ENCODE data around the gene CDC42EP1.
"Not testable (repeated sequence)": the region's sequence is repeated elsewhere in the genome, so short reads cannot be mapped to it uniquely, and the experiment has no call there.

The CDC42EP1 gene

DNA sequence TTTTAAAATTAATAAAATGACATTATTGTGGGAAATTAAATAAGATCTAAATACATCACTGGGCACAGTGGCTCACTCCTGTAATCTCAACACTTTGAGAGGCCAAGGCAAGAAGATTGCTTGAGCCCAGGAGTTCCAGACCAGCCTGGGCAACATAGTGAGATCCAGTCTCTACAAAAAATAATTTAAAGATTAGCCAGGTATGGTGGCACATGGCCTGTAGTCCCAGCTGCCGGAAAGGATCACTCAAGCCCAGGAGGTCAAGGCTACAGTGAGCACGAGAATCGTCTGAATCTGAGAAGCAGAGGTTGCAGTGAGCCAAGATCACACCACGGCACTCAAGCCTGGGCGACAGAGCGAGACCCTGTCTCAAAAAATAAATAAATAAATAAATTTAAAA, 25.1 kb upstream of the CDC42EP1 start:
- no peak for DNase-seq

DNA sequence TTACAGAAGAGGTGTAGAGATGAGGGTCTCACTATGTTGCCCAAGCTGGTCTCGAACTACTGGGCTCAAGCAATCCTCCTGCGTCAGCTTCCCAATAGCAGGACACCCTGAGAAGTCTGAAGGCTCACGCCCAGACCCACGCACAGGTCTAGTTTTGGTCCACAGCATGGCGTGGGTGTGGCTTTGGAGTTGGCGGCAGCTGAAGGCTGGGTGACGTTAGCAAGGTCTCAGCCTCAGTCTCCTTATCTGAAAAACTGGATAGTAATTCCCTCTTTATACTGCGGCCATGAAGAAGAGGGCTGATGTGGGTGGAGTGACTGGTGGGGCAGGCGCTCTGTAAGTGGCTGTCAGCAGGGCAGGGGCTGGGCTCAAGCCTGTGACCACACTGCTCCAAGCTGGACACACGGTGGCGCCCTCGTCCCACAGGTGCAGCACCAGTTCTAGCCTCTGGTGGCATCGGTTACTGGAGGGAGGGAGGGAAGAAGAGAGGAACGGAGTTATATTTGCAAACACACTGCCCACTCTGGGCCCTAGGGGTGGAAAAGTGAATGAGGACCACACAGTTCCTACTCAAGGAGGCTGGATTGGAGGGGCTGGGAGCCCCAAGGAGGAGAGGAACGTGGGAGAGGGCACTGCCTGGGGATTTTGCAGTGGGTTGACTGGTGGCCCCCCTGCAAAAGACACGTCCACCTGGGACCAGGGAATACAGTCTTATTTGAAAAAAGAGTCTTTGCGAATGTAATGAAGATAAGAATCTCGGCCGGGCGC, 21.5 kb upstream of the CDC42EP1 start:
- DNase-seq, result peak; percentile 65 to 83 (median 69)

DNA sequence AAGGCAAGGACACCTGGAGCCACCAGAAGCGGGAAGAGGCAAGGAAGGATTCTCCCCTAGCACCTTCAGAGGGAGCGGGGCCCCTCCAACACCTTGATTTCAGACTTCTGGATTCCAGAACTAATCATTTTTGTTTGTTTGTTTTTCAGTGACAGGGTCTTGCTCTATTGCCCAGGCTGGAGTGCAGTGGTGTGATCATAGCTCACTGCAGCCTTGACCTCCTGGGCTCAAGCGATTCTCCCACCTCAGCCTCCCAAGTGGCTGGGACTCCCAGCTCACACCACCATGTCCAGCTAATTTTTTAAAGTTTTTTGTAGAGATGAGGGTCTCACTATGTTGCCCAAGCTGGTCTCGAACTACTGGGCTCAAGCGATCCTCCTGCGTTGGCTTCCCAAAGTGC, 20.5 kb upstream of the CDC42EP1 start:
- DNase-seq, result not testable (repeated sequence)

DNA sequence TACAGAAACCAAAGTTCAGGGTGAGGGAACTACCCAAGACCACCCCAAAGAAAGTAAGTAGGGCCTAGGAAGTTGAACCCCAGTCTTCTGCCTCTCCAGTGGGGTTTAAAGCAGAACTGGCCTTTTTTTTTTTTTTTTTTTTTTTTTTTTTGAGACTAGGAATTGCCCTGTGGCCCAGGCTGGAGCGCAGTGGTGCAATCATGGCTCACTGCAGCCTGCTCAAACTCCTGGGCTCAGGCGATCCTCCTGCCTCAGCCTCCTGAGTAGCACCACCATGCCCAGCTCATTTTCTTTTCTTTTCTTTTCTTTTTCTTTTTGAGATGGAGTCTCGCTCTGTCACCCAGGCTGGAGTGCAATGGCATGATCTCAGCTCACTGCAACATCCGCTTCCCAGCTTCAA, 17.9 kb upstream of the CDC42EP1 start:
- not testable (repeated sequence) for DNase-seq

DNA sequence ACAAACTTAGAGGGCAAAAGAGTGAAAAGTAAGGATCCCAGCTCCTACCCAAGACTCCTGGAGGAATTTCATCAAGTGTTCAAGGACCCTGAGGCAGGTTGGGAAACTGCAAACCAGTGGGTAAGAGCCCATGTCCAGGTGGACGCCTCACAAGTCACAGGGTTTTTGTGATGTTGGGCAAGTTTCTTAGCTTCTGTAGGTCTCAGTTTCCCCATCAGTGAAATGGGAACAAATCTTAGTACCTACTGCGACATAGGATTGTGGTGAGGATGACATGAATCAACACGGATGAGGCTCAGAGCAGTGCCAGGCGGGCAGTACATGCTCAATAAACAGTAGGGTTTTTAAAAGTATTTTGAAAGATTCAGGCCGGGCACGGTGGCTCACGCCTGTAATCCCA, 17.3 kb upstream of the CDC42EP1 start:
- no peak for DNase-seq

DNA sequence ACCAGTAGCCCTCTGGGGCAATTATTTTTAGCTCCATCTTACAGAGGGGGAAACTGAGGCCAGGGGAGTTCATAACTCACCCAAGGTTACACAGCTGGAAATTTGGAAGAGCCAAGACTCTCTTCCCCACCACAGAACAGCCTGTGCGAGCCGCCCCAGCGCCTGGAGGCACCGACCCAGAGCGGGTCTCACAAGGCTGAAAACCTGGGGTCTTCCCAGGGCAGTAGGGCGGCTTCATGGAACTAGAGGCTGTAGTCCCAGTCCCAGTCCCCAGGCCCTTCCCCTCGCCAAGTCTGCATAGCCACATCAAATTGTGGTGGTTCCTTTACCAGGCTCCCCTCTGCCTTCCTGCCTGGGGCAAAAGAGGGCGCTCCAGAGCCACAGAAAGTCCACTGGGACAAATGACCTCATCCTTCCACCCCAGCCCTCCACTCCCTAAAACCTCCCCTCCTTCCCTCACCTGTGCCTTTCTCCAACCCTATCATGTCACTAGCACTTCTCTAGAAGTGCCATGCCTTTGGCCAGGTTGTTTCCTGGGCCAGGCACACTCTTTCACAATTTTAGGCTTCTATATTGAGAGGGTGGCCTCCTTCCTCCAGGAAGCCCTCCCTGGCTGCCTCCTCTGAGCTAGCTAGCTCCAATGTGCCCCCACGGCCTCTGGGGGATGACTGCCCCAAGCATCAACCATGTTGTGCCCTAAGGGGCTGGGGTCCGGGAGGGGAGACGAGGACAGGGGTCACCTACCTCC, 15.2 kb upstream of the CDC42EP1 start:
- no peak for DNase-seq

DNA sequence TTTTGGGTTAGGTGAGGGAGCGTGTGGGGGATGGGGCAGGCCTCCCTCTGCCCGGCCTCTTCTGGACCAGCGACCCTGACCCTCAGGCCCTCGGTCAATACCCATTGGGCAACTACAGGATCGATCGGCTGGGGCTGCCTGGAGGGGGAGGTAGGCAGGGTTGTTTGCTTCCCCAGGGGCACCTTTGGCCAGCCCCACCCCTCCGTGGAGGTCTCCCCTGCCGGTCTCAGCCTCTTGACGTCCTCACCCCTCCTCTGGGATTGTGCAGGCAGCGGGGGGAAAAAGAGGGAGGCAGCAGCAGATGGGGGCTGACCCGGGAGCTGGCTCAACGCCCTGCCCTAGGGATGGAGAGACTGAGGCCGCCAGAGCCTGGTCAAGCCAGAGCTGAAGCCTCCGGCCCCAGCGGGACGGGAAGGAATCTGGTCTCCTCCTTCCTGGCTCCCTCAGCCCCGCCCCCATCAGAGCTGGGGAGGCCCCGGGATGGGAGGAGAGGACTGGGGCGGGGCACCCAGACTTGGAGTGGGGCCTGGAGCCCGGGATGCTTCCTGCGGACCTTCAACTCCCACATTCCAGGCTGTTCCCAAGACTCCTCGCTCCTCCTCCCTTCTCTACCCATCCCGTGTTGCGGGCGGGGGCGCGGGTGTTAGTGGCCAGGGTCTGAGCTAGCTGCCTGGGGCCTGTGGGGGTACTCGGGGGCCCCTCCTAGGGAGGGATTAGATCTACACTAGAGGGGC, 14.4 kb upstream of the CDC42EP1 start:
- DNase-seq, result no peak

DNA sequence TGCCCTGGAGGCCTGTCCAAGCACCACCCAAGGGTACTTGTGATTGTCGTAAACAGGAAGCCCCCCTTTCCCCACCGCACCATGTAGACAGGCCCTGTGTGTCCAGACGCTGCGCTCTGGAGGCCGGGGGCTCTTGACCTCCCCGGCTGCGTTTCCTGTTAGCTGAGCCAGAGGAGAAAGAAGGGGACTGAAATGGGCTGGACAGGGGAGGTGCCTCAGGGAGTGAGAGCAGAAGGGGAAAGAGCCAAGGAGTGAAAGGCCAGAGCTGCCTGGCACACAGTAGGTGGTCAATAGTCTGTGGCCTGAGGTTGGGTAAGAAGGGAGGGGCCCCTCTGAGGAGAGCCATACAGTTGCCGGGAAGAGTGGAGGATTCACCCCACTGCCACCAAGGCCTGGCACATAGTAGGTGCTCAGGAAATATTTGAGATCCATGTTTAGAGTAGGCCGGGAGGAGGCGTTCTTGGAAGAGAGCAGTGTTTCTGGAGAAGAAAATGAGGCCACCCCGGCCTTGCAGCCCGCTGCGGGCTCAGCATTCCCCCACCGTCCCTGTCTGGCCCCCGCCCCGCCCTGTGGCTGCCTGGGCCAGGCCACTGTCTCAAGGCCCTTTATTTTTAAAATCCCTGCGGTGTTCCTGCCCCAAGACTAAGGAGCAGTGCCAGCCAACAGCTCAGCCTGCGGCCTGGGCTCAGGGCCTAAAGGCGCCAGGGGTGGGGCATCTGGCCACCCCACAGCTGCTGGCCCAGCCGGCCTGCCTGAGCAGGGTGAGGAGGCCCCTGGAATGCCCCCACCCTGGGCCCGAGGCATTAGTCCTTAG, 13.6 kb upstream of the CDC42EP1 start:
- DNase-seq, result no peak

DNA sequence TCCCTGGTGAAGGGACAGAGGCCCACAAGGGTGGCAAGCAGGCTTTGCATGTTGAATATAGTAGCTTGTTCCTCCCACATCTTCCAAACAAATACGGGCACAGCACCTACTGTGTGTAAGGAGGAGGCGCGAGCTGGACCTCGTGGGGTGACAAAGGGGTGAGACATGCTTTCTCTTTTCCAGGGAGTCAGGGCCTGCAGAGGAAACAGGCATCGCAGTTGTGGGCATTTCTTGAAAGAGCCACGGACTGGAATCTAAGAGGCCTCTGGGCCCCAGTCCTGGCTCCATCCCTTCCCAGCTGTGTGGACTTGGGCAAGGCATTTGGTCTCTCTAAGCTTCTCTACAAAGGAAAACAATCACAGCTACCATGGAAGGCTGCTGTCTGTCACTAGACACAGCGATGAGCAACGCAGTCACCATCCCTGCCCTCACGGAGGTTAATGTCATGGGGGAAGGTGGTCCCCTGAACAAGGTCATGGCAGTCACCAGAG, 13.0 kb upstream of the CDC42EP1 start:
- DNase-seq, result no peak

DNA sequence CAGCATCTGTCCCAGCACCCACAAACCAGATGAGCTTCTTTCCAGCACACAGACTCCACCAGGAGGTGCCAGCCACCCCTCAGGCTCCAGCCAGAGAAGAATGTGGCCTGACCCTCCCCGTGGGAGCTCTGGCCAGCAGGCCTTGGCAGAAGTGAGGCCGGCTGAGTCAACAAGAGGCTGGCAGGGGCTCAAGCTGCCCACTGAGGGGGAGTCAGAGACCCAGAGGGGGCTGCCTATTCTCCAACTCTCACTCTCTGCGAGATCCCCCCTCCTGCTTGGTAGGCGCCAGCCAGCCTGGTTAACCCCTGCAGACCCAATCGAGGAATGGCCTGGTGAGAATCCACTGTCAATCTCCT, 10.6 kb upstream of the CDC42EP1 start:
- DNase-seq, result no peak

DNA sequence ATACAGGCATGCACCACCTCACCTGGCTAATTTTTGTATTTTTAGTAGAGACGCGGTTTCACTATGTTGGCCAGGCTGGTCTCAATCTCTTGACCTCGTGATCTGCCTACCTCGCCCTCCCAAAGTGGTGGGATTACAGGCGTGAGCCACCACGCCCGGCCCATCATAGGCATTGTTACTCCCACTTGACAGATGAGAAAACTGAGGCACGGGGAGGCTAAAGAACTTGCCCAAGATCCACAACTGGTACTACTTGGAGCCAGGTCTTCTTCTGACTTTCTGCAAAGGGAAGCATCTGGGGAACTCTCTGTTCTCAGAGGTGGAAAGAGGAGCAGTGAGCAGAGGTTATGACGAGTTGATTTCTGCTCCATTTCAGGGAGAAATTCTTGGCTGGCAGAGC, 9.4 kb upstream of the CDC42EP1 start:
- not testable (repeated sequence) for DNase-seq

DNA sequence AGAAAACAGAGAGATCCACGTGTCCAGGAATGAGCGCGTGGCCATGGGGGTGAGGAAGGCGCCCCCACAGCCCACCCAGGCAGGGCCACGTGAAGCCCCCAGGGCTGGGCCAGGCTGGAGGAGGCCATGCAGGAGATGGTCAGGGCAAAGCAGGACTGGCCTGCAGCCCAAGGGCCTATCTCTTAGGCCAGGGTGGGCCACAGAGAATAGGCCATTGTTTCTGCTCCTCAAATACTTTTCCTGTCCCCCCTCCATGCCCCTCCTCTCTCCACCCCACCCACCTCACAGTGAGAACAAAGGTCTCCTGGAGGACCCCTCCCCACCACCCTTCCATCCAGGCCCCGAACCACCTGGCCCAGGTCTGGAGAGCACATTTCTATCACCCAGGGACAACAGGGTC, 8.3 kb upstream of the CDC42EP1 start:
- no peak for DNase-seq

DNA sequence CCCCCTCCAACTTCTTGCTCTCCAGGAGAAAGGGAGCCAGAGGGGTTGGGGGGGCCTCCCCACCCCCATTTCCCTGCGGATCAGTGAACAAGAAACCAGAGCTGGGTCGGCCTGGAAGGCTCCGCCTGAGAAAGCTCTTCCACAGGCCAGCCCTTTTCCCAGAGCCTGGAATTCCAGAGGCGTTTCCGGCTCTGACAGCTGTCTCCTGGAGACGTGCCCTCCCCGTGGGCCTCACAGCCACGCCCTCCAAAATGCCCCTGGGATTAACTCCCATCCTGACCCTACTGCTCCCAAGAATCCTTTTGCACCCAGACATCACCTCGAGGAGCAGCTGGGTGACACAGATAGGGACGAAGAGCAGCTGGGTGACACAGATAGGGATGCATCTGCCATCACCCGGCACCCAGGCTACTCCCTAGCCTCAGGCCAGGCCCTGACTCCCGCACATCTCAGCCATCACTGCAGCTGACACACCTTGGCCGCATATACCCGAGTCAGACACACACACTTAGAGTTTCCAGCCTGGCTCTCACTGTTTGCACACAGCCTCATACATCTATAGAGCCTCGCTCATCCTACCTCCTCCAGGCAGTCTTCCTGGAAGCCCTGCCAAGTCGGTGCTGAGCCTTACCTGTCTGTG, 7.6 kb upstream of the CDC42EP1 start:
- DNase-seq, result no peak

DNA sequence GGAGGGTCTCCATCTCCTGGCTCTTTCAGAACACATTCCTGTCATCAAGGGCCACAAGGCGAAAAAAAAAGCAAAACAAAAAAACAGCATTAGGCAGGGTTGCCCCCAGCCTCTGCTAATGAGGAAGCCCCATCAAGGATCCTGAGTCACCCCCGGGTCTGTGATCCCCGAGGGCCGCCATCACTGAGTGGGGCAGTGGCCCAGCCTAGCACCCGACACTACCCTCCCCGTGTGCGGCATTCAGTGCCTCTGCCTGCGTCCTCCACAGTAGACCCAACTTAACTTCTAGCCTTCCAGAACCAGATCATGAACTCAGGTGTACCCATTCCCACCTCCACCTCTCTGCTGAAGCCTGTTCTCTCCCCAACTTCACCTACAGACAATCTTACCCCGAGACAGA, 6.6 kb upstream of the CDC42EP1 start:
- no peak for DNase-seq

DNA sequence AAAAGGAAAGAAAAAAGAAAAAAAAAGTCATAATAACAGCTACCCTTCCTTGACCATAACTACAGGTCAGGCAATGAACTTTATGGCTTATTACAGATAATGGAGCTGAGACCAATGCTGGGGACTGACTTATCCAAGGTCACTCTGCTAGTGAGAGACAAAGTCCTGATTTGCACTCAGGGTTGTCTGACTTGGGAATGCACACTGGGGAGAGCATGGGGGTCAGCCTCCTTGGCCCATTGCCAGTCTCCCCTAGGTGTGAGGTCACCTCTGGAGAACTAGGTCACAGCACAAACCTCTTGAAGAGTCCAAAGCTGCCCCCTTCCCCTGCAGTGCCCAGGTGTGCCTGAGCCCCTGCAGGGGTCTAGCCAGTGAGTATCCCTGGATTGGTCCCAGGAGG, 5.3 kb upstream of the CDC42EP1 start:
- DNase-seq, result no peak

DNA sequence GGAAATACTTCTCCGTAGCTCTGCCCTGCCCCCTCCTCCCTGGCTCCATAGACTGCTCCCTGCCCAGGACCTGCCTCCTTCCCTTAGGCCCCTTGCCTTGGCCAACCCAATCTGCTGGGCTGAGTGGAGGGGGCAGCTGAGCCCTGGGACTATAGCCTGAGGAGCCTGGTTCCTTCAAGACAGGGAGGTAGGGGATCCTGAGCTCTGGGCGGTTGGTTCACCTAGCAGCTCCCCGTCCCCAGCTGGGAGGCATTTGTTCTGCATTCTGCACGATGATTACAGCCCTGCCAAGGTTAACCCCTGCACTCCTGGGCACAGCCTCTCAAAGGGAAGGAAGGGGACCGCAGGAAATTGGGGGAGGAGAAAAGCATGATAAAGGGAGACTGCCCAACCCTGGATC, 3.6 kb upstream of the CDC42EP1 start:
- DNase-seq, result no peak

DNA sequence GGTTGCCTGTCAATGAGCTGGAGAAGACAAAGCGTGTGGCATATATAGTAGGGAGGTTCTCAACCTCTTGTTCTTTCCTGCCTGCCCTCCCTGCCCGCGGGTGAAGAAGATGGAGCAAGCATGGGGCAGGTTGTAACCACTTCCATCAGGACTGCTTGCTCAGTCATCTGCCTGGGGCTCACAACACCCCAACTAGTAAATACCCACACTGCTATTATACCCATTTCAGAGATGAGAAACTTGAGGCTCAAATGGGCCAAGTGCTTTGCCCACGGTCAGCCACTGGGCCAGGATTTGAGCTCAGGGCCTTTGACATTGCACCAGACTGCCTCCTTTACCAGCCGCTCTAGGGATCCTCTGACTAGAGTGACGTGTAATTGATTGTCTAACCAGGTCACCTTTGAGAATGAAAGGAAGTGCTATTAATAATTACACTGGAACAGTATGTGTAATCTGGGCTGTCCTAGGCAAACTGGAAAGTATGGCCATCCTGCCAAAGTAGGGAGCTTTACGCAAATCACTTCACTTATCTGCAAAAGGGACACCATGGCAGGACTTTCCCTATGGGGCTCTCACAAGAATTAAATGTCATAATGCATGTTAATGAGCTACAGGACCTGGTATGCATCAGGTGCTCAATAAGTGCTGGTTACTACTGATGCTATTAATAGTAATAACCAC, 2.8 kb upstream of the CDC42EP1 start:
- no peak for DNase-seq

DNA sequence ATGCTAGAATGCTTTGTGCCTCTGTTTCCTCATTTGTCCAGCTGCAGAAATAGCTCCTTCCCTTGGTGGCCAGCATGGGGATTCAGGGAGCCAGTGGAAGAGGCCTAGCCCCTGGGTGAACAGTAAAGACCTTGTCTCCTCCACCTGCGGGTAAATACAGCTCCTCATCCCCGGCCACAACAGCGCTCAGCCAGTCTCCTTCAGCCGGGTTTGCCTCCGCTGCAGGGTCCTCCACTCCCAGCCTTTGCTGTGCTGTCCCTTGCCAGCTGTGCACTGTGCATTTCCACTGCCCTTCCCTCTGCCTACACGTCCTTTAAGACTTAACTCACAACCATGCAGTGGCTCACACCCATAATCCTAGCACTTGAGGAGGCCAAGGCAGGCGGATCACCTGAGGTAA, 1.5 kb upstream of the CDC42EP1 start:
- no peak for DNase-seq

DNA sequence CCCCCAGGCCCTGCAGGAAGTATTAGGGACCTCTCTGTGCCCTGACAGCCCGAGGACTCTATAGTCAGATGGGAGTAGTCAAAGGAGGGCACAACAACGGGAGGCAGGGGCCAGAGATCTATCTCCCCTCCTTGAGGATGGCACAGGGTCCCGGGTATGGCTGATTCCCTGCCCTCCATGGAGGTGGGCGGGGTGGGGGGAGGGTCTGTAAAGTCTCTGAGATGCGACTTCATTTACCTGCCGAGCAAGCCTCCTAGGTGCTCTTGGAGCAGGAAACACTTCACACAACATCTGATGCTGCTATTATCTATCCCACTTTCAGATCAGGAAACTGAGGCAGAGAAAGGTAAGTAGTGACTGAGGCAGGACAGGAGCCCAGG, 769 bp upstream of the CDC42EP1 start:
- DNase-seq, result no peak

DNA sequence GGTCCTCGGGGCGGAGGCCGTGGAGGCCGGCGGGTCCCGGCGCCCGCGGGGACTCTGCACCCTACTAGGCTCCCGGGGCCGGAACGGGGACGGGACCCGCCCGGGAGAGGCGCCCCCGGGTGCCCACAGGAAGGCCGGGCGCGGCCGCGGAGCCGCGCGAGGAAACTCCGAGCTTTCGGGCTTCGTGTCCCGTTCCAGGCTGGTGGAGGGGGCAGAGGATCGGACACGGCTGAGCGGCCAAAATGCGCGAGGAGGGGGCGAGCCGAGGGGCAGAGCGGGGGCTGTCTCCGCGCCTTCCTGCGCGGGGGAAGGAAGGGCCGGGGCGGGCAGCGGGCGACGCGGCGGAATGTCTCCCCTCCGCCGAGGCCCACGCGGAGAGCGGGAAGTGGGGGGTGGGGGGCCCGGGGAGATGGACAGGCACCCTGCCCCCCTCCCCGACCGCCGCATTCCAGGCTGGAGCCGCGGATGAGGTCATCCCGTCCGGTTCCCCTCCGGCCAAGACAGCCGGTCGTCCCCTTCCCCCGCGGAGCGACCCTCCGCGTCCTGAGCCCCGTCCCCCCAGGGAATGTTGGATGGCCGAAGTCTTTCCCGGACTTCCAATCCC, 430 bp downstream of the CDC42EP1 start:
- DNase-seq, result no peak
